T-cell (primary cell): ENCODE data around the gene PROX1. TPM values are rescaled to one million over a fixed set of nuclear protein-coding genes. Genes with fewer than 3 reads are reported as not detected.

Experiments
- ATAC-seq, 4 experiments: fragments of 200-7000 bp in 3 of 4; fragments of 150-1000 bp in 1 of 4; cut with Tn5 transposase; replicated peaks in 1 of 4; 1 replicate in 3 of 4; 2 replicates in 1 of 4; pipeline ENCODE4 v1.10.0; 2021; ENCODE audit warnings: moderate library complexity in 3 of 4, mild to moderate bottlenecking in 2 of 4, moderate number of reproducible peaks in 1 of 4
- CTCF ChIA-PET, 2 donors: fragments of 300-600 bp; sonication (Branson Sonifier 250); formaldehyde crosslinking; loops; one replicate each; lab custom pipeline; 2022; ENCODE audit warnings: antibody characterized with exemption in 2 of 2; lab: Charles Lee
- POLR2A ChIA-PET, 2 donors: fragments of 300-600 bp; sonication (Branson Sonifier 250); formaldehyde crosslinking; loops; one replicate each; lab custom pipeline; 2022; ENCODE audit warnings: antibody characterized with exemption in 2 of 2; lab: Charles Lee
- DNase-seq, 35 experiments: peaks; one replicate each; pipeline versions ENCODE4 v3.0.0 to v3.0.0-alpha.2; 2013 to 2023
- H3K27ac ChIP-seq: one replicate; pipeline ENCODE4 v1.5.1; 2013; ENCODE audit warnings: low read length
- H3K27me3 ChIP-seq, 2 experiments: replicated peaks in 1 of 2; 1 replicate in 1 of 2; 2 replicates in 1 of 2; pipeline versions ENCODE4 v1.6.1 to v1.7.0; 2013; ENCODE audit warnings: low read length in 1 of 2, mixed read lengths in 1 of 2; ENCODE audit not compliant: control insufficient read depth in 2 of 2, insufficient read depth in 2 of 2; ENCODE audit errors: extremely low read depth in 1 of 2
- H3K36me3 ChIP-seq, 2 donors: 1 replicate in 1 of 2; 2 replicates in 1 of 2; pipeline versions ENCODE4 v1.6.1 to v1.7.0; 2013; ENCODE audit warnings: low read length in 1 of 2; ENCODE audit not compliant: control insufficient read depth in 2 of 2, insufficient read depth in 1 of 2; ENCODE audit errors: extremely low read depth in 1 of 2
- H3K4me1 ChIP-seq, 2 experiments: 1 replicate in 1 of 2; 2 replicates in 1 of 2; pipeline versions ENCODE4 v1.6.1 to v1.7.0; 2013; ENCODE audit warnings: low read length in 2 of 2, mixed read lengths in 1 of 2; ENCODE audit not compliant: insufficient read depth in 2 of 2, control insufficient read depth in 1 of 2; ENCODE audit errors: extremely low read depth in 1 of 2
- H3K4me3 ChIP-seq, 2 donors: 1 replicate in 1 of 2; 2 replicates in 1 of 2; pipeline versions ENCODE4 v1.5.1 to v1.7.0; 2013; ENCODE audit warnings: mild to moderate bottlenecking in 2 of 2, low read length in 1 of 2, moderate library complexity in 1 of 2; ENCODE audit not compliant: control insufficient read depth in 1 of 2; ENCODE audit errors: extremely low read depth in 1 of 2
- H3K9me3 ChIP-seq: 2 replicates; pipeline ENCODE4 v1.7.0; 2013
- H3K27ac Mint-ChIP-seq, 2 donors: one replicate each; pipeline ENCODE4 v1.8.0; 2020 to 2021; ENCODE audit warnings: mild to moderate bottlenecking in 2 of 2, mixed read lengths in 2 of 2
- H3K27me3 Mint-ChIP-seq, 2 donors: one replicate each; pipeline ENCODE4 v1.8.0; 2021 to 2022; ENCODE audit warnings: mixed read lengths in 2 of 2
- H3K36me3 Mint-ChIP-seq: one replicate; pipeline ENCODE4 v1.8.0; 2021; ENCODE audit warnings: mixed read lengths
- H3K4me1 Mint-ChIP-seq, 3 donors: one replicate each; pipeline ENCODE4 v1.8.0; 2020 to 2022; ENCODE audit warnings: mixed read lengths in 3 of 3, mild to moderate bottlenecking in 1 of 3
- H3K4me3 Mint-ChIP-seq, 3 donors: one replicate each; pipeline ENCODE4 v1.8.0; 2020 to 2022; ENCODE audit warnings: mild to moderate bottlenecking in 3 of 3, mixed read lengths in 3 of 3, moderate library complexity in 3 of 3
- H3K9me3 Mint-ChIP-seq, 3 donors: one replicate each; pipeline ENCODE4 v1.8.0; 2020 to 2022; ENCODE audit warnings: mixed read lengths in 3 of 3
- WGBS: methylation state at CpG from one replicate; pipeline ENCODE4 v1.1.5; 2013; ENCODE audit warnings: missing lambda C conversion rate; ENCODE audit not compliant: insufficient coverage; 5-methylcytosine and 5-hydroxymethylcytosine counted together
- total RNA-seq, 35 experiments: library from RNA in 6 of 35; stranded (reverse) in 6 of 35; fragments of 120-200 nt in 1 of 35; gene quantifications; one replicate each; pipeline versions ENCODE4 v1.2.1 to v1.2.4 and lab custom pipeline; 2013 to 2026

The PROX1 gene
- total RNA-seq, 5 donors from 2014 or later (not counting 1 experiment from before 2014, with no cell fraction given), result 0.22 to 0.75 (median 0.29) TPM; not detected in 1

DNA sequence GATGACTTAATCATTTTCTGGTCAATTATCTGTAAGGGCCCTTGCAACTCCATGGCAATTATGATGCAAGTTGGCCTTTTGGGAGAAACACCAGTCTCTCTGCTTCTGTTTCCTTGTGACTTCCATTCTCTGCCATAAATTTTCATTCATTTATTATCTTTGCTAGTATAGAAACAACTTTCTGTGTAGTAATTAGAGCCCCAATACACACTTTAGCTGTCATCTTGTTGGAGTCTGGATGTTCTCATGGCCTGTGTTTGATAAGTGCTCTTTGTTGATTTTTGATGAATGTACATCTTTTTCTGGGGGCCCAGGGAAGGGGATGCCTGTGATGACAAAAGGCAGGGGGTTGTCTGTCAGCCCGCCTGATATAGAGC is 22.4 kb downstream of the PROX1 start:
- WGBS, result 100% methylated on average over 1 of the region's 1 CpG
- H3K4me3 ChIP-seq, result no peak overlapping the region
- no peak overlapping the region for H3K4me3 Mint-ChIP-seq
- H3K27ac Mint-ChIP-seq, result no peak overlapping the region
- DNase-seq (no peak), ATAC-seq (no peak)
- no peaks in the 10 kb centered on the region for H3K4me1 Mint-ChIP-seq
- no peaks in the 10 kb centered on the region for H3K27me3 ChIP-seq
- ChIA-PET POLR2A (no interaction called here), CTCF (no interaction called here)
- H3K4me1 ChIP-seq, result no peaks in the 10 kb centered on the region
- H3K27me3 Mint-ChIP-seq, result peaks cover 6 to 19% of the 10 kb centered on the region in 2 donors
- no peak overlapping the region for H3K27ac ChIP-seq
- no peaks in the 10 kb centered on the region for H3K36me3 Mint-ChIP-seq
- no peaks in the 10 kb centered on the region for H3K9me3 Mint-ChIP-seq
- no peaks in the 10 kb centered on the region for H3K36me3 ChIP-seq
- no peaks in the 10 kb centered on the region for H3K9me3 ChIP-seq

DNA sequence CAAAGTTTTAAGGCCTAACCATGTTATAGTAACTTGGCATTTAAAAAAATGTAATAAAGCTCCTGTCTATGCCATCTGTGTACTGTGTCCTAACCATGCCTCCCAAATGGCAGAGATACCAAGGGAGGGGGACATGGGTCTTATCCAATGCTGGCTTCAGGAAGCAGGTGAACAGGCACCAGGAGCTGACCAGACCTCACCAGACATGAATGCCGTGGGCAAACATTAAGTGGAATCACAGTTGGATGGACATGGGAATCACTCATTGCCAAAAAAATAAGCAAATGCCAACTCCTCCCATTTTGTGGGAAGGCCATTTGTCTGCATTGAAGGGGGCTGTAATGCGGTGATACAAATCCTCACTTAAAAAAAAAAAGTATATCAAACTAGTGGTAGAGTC is 22.9 kb downstream of the PROX1 start:
- WGBS, result 83% methylated on average over 1 of the region's 2 CpGs
- CTCF ChIA-PET, result no interaction called here
- H3K4me3 Mint-ChIP-seq, result no peak overlapping the region

DNA sequence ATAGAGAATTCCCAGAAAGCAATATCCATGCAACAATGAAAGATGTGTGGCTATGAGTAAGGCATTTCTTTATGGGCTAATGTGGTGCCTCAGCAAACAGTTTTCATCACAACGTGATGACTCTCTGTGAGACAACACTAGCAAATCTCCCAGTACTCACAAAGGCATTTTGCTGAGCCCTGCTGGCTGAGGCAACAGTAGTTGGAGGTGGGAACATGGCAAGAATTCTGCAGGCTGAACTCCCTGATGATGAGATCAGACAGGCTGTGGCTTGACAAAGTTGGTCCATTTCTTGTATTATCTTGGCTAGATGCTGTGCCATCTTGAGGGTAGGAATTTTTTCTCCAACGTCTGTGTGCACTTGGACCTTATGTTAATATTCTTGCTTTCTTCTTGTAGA is 24.6 kb downstream of the PROX1 start:
- POLR2A ChIA-PET, result interaction anchor here in 1 of 2 donors (0.7 kb wide), 1 partner anchor 93 kb away, joined by 3 read pairs; no protein-coding TSS in a partner anchor
- CTCF ChIA-PET, result no interaction called here
- Histone ChIP-seq H3K27ac (no peak overlapping the region), H3K27me3 (no peaks in the 10 kb centered on the region), H3K9me3 (no peaks in the 10 kb centered on the region), H3K4me3 (no peak overlapping the region), H3K36me3 (no peaks in the 10 kb centered on the region), H3K4me1 (no peaks in the 10 kb centered on the region)
- Mint-ChIP-seq H3K27me3 (peaks cover 6 to 18% of the 10 kb centered on the region in 2 donors), H3K9me3 (no peaks in the 10 kb centered on the region), H3K4me3 (no peak overlapping the region), H3K36me3 (no peaks in the 10 kb centered on the region), H3K27ac (no peak overlapping the region), H3K4me1 (no peaks in the 10 kb centered on the region)
- ATAC-seq, result no peak
- no peak for DNase-seq
- WGBS, result no CpG with 5 or more reads among the region's 2 CpGs

More for the DNA sequence above, 22.9 kb downstream of the PROX1 start:
- no peak for DNase-seq
- no peaks in the 10 kb centered on the region for H3K9me3 ChIP-seq
- no peaks in the 10 kb centered on the region for H3K9me3 Mint-ChIP-seq
- H3K36me3 Mint-ChIP-seq, result no peaks in the 10 kb centered on the region
- POLR2A ChIA-PET, result no interaction called here
- H3K4me3 ChIP-seq, result no peak overlapping the region
- no peak overlapping the region for H3K27ac Mint-ChIP-seq
- no peak for ATAC-seq
- no peaks in the 10 kb centered on the region for H3K36me3 ChIP-seq
- H3K4me1 Mint-ChIP-seq, result no peaks in the 10 kb centered on the region
- H3K27me3 ChIP-seq, result no peaks in the 10 kb centered on the region
- H3K4me1 ChIP-seq, result no peaks in the 10 kb centered on the region
- no peak overlapping the region for H3K27ac ChIP-seq
- peaks cover 6 to 18% of the 10 kb centered on the region in 2 donors for H3K27me3 Mint-ChIP-seq

DNA sequence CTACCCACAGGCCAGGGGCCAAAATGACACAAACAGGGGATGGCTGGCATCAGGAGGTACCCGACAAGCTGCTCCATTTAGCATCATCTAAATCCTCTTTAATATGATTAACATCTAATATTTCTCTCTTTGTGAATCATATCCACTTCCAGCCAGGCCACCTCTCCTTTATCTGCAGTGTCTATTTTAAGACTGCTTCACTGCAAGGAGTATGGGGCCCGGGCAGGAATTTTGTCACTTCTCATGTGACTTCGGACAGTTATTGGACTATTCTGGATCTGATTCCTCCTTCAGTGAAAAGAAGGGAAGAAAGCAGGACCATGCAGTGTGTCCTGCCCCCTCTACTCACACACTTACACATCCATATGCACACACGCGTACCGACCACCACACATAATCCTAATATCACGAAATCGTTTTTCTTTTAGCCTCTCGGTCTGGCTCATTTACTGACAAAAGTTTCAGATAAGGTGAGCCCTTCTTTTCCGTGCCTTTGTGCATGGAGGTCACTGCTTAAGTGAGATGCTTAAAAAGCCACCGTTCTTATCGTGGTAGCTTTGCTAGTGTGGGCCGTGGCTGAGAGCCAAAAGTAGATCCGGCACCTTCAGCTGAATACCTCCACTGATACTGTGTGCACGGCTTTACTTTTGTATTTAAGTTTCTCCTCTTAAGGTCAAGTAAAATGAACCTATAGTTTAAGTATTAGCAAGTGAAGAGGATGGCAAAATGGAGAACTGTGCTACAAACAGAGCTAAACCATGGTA is 26.0 kb downstream of the PROX1 start:
- Mint-ChIP-seq H3K27ac (no peak overlapping the region), H3K9me3 (no peaks in the 10 kb centered on the region), H3K27me3 (peaks cover 8 to 18% of the 10 kb centered on the region in 2 donors), H3K36me3 (no peaks in the 10 kb centered on the region), H3K4me3 (no peak overlapping the region), H3K4me1 (peaks cover 0 to 4% (median 3%) of the 10 kb centered on the region in 3 donors)
- Histone ChIP-seq H3K27me3 (no peaks in the 10 kb centered on the region), H3K4me3 (no peak overlapping the region), H3K4me1 (no peaks in the 10 kb centered on the region), H3K9me3 (no peaks in the 10 kb centered on the region), H3K27ac (no peak overlapping the region), H3K36me3 (no peaks in the 10 kb centered on the region)
- WGBS, result 76% methylated on average over 6 of the region's 15 CpGs
- POLR2A ChIA-PET, result no interaction called here
- ATAC-seq (no peak), DNase-seq (no peak)
- CTCF ChIA-PET, result no interaction called here

DNA sequence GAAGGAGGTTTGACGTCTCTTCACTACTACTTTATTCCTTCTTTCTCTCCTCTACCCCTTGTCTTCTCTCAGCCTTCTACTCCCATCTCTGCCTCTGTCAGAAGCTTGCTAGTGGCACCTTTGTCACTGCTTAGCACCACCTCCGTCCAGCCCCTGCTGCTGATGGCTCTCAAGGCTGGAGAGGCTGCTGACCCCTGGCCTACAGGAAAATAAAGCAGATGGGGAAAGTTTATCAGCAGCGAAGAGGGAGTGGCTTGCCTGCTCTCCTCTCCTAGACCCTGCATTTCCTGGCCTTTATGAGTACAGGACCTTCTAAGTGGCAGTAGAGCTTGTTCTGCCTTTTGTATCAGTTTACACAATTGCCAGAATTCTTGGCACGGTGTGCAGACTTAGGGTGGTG is 27.0 kb downstream of the PROX1 start:
- Histone ChIP-seq H3K4me1 (no peaks in the 10 kb centered on the region), H3K36me3 (no peaks in the 10 kb centered on the region), H3K9me3 (no peaks in the 10 kb centered on the region), H3K4me3 (no peak overlapping the region), H3K27ac (no peak overlapping the region), H3K27me3 (no peaks in the 10 kb centered on the region)
- H3K4me3 Mint-ChIP-seq, result no peak overlapping the region
- peaks cover 8 to 15% of the 10 kb centered on the region in 2 donors for H3K27me3 Mint-ChIP-seq
- H3K36me3 Mint-ChIP-seq, result no peaks in the 10 kb centered on the region
- ATAC-seq (no peak), DNase-seq (no peak)
- 80% methylated on average over 1 of the region's 4 CpGs for WGBS
- H3K9me3 Mint-ChIP-seq, result no peaks in the 10 kb centered on the region
- ChIA-PET CTCF (no interaction called here), POLR2A (no interaction called here)
- no peak overlapping the region for H3K27ac Mint-ChIP-seq
- H3K4me1 Mint-ChIP-seq, result peaks cover 2 to 9% (median 7%) of the 10 kb centered on the region in 3 donors

DNA sequence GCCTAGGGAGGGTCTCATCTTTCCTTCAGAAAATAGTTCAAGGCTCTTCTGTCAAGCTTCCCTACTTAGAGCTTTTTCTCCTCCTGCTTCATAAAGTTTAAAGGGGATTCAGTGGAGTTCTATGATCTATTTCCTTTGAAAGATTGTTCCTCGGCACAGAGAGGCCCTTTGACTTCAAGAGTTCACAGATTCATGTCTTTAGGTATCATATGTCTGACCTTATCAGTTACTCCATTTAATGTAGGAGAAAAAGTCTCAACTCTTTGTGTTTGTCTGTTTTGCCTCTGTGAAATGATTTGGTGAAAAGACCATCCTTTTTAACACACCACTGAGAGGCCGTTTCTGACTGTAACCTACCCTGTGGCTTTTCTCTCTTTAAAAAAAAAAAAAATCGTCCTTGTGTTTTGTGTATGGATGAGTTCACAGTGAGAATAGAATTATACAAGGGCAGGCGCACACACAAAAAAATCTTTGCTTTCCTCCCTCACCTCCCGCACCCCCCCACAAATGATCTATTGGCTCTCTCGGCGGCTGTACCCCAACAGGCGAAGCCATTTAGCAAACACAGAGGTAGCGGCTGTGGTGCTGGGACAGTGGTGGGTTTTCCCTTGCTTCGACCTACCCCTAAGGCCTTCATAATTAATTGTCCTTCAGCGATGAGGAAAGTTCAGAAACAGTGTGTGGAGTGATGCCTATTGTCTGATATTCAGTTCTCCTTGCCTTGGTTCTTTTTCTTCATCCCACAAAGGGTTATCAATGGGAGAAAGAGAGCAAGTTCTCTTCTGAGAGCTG is 29.6 kb downstream of the PROX1 start:
- Mint-ChIP-seq H3K36me3 (no peaks in the 10 kb centered on the region), H3K4me3 (no peak overlapping the region), H3K9me3 (no peaks in the 10 kb centered on the region), H3K4me1 (peaks cover 5 to 9% (median 7%) of the 10 kb centered on the region in 3 donors), H3K27ac (no peak overlapping the region), H3K27me3 (peaks cover 6 to 9% of the 10 kb centered on the region in 2 donors)
- ATAC-seq, result no peak
- Histone ChIP-seq H3K27ac (no peak overlapping the region), H3K4me3 (no peak overlapping the region), H3K4me1 (no peaks in the 10 kb centered on the region), H3K9me3 (no peaks in the 10 kb centered on the region), H3K27me3 (no peaks in the 10 kb centered on the region), H3K36me3 (no peaks in the 10 kb centered on the region)
- ChIA-PET CTCF (no interaction called here), POLR2A (no interaction called here)
- DNase-seq, result no peak
- no CpG with 5 or more reads among the region's 11 CpGs for WGBS
